Choroid plexus epithelial cell (primary cell): Measurements from ENCODE around the gene TIMP1.

Source experiments
- DNase-seq: peaks from one replicate; pipeline ENCODE4 v3.0.0-alpha.2; 2010; ENCODE audit warnings: low read depth
- H3K4me3 ChIP-seq: 2 replicates; pipeline ENCODE4 v1.5.1; 2011; ENCODE audit warnings: low read depth, mild to moderate bottlenecking, control low read depth, low read length, moderate library complexity
- CTCF ChIP-seq: conservative IDR thresholded peaks from 2 replicates; pipeline ENCODE4 v1.5.1; 2011; ENCODE audit warnings: low read depth, mild to moderate bottlenecking, control low read depth, inconsistent platforms, low read length, moderate library complexity

TIMP1 gene

GRCh38 chrX:47587091-47587891 lies 5.1 kb downstream of the TIMP1 start:
- TF ChIP-seq CTCF: no peak
- no peak overlapping the region for H3K4me3 ChIP-seq
- DNase-seq: no peak

GRCh38 chrX:47587906-47588735 lies 5.9 kb downstream of the TIMP1 start:
- no peak overlapping the region for H3K4me3 ChIP-seq
- DNase-seq: no peak
- TF ChIP-seq CTCF: no peak

GRCh38 chrX:47590984-47591383 lies 8.7 kb downstream of the TIMP1 start:
- TF ChIP-seq CTCF: no peak
- H3K4me3 ChIP-seq: no peak overlapping the region
- DNase-seq: no peak

- DNase-seq: no peak
- no peak overlapping the region for H3K4me3 ChIP-seq
- TF ChIP-seq CTCF: no peak
Observed at GRCh38 chrX:47593522-47593921, 11.3 kb downstream of the TIMP1 start.

GRCh38 chrX:47595716-47596251 lies 13.5 kb downstream of the TIMP1 start:
- no peak overlapping the region for H3K4me3 ChIP-seq
- TF ChIP-seq CTCF: no peak
- DNase-seq: peak; percentile 93

- DNase-seq: peak; percentile 83
- H3K4me3 ChIP-seq: no peak overlapping the region
Observed at GRCh38 chrX:47596256-47596655, 14.0 kb downstream of the TIMP1 start.

More at GRCh38 chrX:47596256-47596655, 14.0 kb downstream of the TIMP1 start:
- no peak for TF ChIP-seq CTCF
